Testis (tissue), 3 donors: ENCODE results near the gene ADCY10. TPM values are rescaled to one million over a fixed set of nuclear protein-coding genes. Genes with fewer than 3 reads are reported as not detected.

Experiments used
- DNase-seq: peaks from one replicate; pipeline ENCODE4 v3.0.0-alpha.2; 2019
- H3K27ac ChIP-seq, 2 donors: fragments of 200-600 bp; sonication (generic); one replicate each; pipeline ENCODE4 v1.5.1; 2019
- H3K27me3 ChIP-seq: fragments of 200-600 bp; sonication (generic); one replicate; pipeline ENCODE4 v1.5.1; 2019
- H3K36me3 ChIP-seq: fragments of 200-600 bp; sonication (generic); one replicate; pipeline ENCODE4 v1.5.1; 2017; ENCODE audit warnings: low read depth; ENCODE audit errors: missing control alignments
- H3K4me1 ChIP-seq: fragments of 200-600 bp; sonication (generic); one replicate; pipeline ENCODE4 v1.5.1; 2019
- H3K4me3 ChIP-seq, 2 donors: fragments of 200-600 bp; sonication (generic); one replicate each; pipeline ENCODE4 v1.5.1; 2017 to 2019
- H3K9me3 ChIP-seq: fragments of 200-600 bp; sonication (generic); one replicate; pipeline ENCODE4 v1.5.1; 2017
- CTCF ChIP-seq, 3 experiments: fragments of 450-650 bp in 2 of 3; fragments of 200-600 bp in 1 of 3; sonication (generic) in 1 of 3; IDR thresholded peaks; one replicate each; pipeline ENCODE4 v1.5.1; 2016 to 2019; ENCODE audit warnings: antibody characterized with exemption in 3 of 3, mild to moderate bottlenecking in 2 of 3, moderate library complexity in 1 of 3
- POLR2A ChIP-seq: fragments of 450-650 bp; IDR thresholded peaks from one replicate; pipeline ENCODE4 v1.6.1; 2017; ENCODE audit warnings: antibody characterized with exemption, mild to moderate bottlenecking, moderate library complexity
- WGBS, 2 donors: methylation state at CpG; one replicate each; pipeline ENCODE4 v1.1.5; 2018; 5-methylcytosine and 5-hydroxymethylcytosine counted together
- intact Hi-C: fragments of 100-400 bp; cut with DNase I; formaldehyde crosslinking; loops from one replicate; pipeline ENCODE4 v1.15.1; 2023; ENCODE audit warnings: low total_unique reads
- polyA plus RNA-seq: library from polyadenylated mRNA; stranded (reverse); fragments of 350-450 nt; fragmentation: Illumina TruSeq; extraction: RNeasy Lipid Tissue Mini Kit (QIAGEN cat#74804); gene quantifications from one replicate; pipeline ENCODE4 v1.2.3, GENCODE V29; 2014; ENCODE audit warnings: low read depth, low replicate concordance; ENCODE audit not compliant: insufficient read depth
- total RNA-seq, 2 donors: library from RNA; depleted of rRNA; stranded (reverse); fragments of >200 nt; gene quantifications; one replicate each; pipeline ENCODE4 v1.2.3, GENCODE V29; 2016

The ADCY10 gene
- total and polyA plus RNA-seq, 3 donors from 2014 or later: 9.4 to 49.7 (median 24.6) TPM

DNA sequence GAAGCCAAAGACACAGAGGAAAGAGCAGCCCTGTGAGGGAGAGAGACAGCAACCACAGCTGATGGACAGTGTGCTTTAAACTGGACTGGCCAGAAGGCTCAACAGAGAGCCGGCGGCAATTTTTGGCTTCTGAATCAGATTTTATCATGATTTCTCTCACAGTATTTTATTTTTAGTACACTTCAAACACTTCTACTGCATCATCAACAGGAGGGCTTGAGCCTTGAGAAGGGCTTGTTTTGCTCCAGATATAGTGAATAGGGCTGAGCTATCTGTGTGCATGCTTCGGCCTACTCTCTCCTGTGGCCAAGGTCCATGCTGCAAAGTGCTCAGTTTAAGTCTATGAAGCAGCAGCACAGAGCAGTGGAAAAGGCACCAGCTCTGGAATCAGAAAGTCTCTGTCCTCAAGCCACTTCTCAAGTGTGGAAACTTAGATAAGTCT is 33.3 kb downstream of the ADCY10 start:
- intact Hi-C loops: no loop called here
- DNase-seq: no peak
- Histone ChIP-seq H3K36me3 (no peaks in the 10 kb centered on the region), H3K4me1 (no peaks in the 10 kb centered on the region), H3K27me3 (no peaks in the 10 kb centered on the region), H3K9me3 (no peaks in the 10 kb centered on the region), H3K4me3 (no peak overlapping the region), H3K27ac (no peak overlapping the region)
- no peak for TF ChIP-seq POLR2A
- TF ChIP-seq CTCF (IDR thresholded peaks at IDR 0.05): no peak
- WGBS, 2 donors: 75 to 80% methylated on average over 3 of the region's 3 CpGs

GRCh38 chr1:167879508-167879907 is 34.4 kb downstream of the ADCY10 start:
- DNase-seq: no peak
- TF ChIP-seq CTCF (IDR thresholded peaks at IDR 0.05): no peak
- TF ChIP-seq POLR2A: no peak
- 75 to 87% methylated on average over 1 of the region's 1 CpG for WGBS, 2 donors
- intact Hi-C loops: no loop called here
- no peaks in the 10 kb centered on the region for H3K36me3 ChIP-seq
- H3K4me1 ChIP-seq: no peaks in the 10 kb centered on the region
- no peak overlapping the region for H3K27ac ChIP-seq
- H3K27me3 ChIP-seq: no peaks in the 10 kb centered on the region
- no peaks in the 10 kb centered on the region for H3K9me3 ChIP-seq
- H3K4me3 ChIP-seq: no peak overlapping the region

- Histone ChIP-seq H3K4me1 (no peaks in the 10 kb centered on the region), H3K36me3 (no peaks in the 10 kb centered on the region), H3K4me3 (no peak overlapping the region), H3K9me3 (no peaks in the 10 kb centered on the region), H3K27ac (no peak overlapping the region), H3K27me3 (no peaks in the 10 kb centered on the region)
- WGBS, 2 donors: 97% methylated on average over 7 of the region's 7 CpGs
- intact Hi-C loops: no loop called here
- DNase-seq: no peak
- TF ChIP-seq CTCF (IDR thresholded peaks at IDR 0.05) (no peak), POLR2A (no peak)
These were observed 35.4 kb downstream of the ADCY10 start for GRCh38 chr1:167878372-167879160.

DNA sequence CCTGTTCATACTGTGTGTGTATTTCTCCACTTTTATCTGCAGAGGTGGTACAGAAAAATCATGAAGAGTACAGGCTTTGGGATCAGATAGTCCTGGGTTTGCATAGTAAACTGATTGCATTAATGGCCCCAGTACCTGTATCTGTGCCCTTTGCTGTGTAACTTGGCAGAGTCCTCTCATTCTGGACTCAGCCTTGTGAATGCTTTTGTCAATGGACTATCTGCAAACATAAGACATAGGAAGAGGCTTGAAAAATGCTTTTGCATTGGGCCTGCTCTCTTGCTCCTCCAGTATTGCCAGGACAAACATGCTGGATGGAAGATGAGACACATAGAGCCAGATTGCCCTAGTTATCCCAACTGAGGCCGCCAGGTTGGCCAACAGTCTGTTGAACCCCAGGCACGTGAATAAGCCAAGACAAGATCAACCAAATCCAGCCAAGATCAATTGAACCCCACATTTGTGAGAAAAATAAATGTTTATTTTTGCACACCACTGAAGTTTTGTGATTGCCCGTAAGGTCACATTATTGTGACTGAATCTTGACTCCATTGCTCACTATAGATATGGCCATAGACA is 37.2 kb downstream of the ADCY10 start:
- WGBS, 2 donors: 96 to 99% methylated on average over 3 of the region's 3 CpGs
- TF ChIP-seq POLR2A (no peak), CTCF (IDR thresholded peaks at IDR 0.05) (no peak)
- Histone ChIP-seq H3K27me3 (no peaks in the 10 kb centered on the region), H3K4me1 (no peaks in the 10 kb centered on the region), H3K4me3 (no peak overlapping the region), H3K9me3 (no peaks in the 10 kb centered on the region), H3K36me3 (no peaks in the 10 kb centered on the region), H3K27ac (no peak overlapping the region)
- intact Hi-C loops: no loop called here
- no peak for DNase-seq
